Neural cell (in vitro differentiated cells): Measurements from ENCODE around the gene GLT8D1. TPM values are rescaled to one million over a fixed set of nuclear protein-coding genes. Genes with fewer than 3 reads are reported as not detected.

Experiments
- H2AFZ ChIP-seq: fragments of 200-600, 300-800 bp; sonication (generic), shearing (Covaris generic); 2 replicates; pipeline ENCODE4 v1.6.0; 2014; ENCODE audit warnings: low read depth, mild to moderate bottlenecking, antibody characterized with exemption, low read length, moderate library complexity
- H3F3A ChIP-seq: fragments of 200-600 bp; shearing (Covaris generic); 2 replicates; pipeline ENCODE4 v1.6.1; 2016; ENCODE audit warnings: mild to moderate bottlenecking, moderate library complexity, mixed read lengths, antibody characterized with exemption, low read length; ENCODE audit not compliant: insufficient read depth, poor library complexity, severe bottlenecking
- H3K27ac ChIP-seq: fragments of 200-600, 300-800 bp; sonication (generic), shearing (Covaris generic); 2 replicates; pipeline ENCODE4 v1.5.1; 2014; ENCODE audit warnings: mild to moderate bottlenecking, low read length, moderate library complexity
- H3K27me3 ChIP-seq: fragments of 300-800, 200-600 bp; sonication (generic), shearing (Covaris generic); 2 replicates; pipeline ENCODE4 v1.6.0; 2014; ENCODE audit warnings: mild to moderate bottlenecking, low read depth, low read length, moderate library complexity; ENCODE audit not compliant: insufficient read depth
- H3K36me3 ChIP-seq: fragments of 300-800, 200-600 bp; sonication (generic), shearing (Covaris generic); 2 replicates; pipeline ENCODE4 v1.5.1; 2014; ENCODE audit warnings: mild to moderate bottlenecking, antibody characterized with exemption, low read length, moderate library complexity; ENCODE audit not compliant: insufficient read depth
- H3K4me2 ChIP-seq: fragments of 300-800, 200-600 bp; sonication (generic), shearing (Covaris generic); 2 replicates; pipeline ENCODE4 v1.6.0; 2014; ENCODE audit warnings: mild to moderate bottlenecking, low read length
- H3K4me3 ChIP-seq: fragments of 300-800, 200-600 bp; sonication (generic), shearing (Covaris generic); 2 replicates; pipeline ENCODE4 v1.5.1; 2014; ENCODE audit warnings: mild to moderate bottlenecking, low read length, moderate library complexity
- H3K79me2 ChIP-seq: fragments of 200-600 bp; shearing (Covaris generic); replicated peaks from 2 replicates; pipeline ENCODE4 v1.6.0; 2014; ENCODE audit warnings: mild to moderate bottlenecking, low read length, moderate library complexity; ENCODE audit not compliant: insufficient read depth
- H3K9ac ChIP-seq: fragments of 300-800, 200-600 bp; sonication (generic), shearing (Covaris generic); 2 replicates; pipeline ENCODE4 v1.6.1; 2016; ENCODE audit warnings: mild to moderate bottlenecking, low read length, mixed read lengths
- H3K9me2 ChIP-seq: fragments of 200-600 bp; shearing (Covaris generic); 2 replicates; pipeline ENCODE4 v1.6.1; 2016; ENCODE audit warnings: mild to moderate bottlenecking, low read length, mixed read lengths; ENCODE audit not compliant: insufficient read depth
- H3K9me3 ChIP-seq: fragments of 200-600, 300-800 bp; sonication (generic), shearing (Covaris generic); 2 replicates; pipeline ENCODE4 v1.6.1; 2016; ENCODE audit warnings: mild to moderate bottlenecking, mixed run types, low read length, moderate library complexity, mixed read lengths
- H4K20me1 ChIP-seq: fragments of 200-600 bp; shearing (Covaris generic); 2 replicates; pipeline ENCODE4 v1.6.1; 2016; ENCODE audit warnings: mild to moderate bottlenecking, mixed run types; ENCODE audit not compliant: insufficient read depth
- CTCF ChIP-seq: fragments of 450-650 bp; IDR thresholded peaks from 2 replicates; pipeline ENCODE4 v1.5.1; 2014; ENCODE audit warnings: antibody characterized with exemption, mild to moderate bottlenecking, moderate library complexity; ENCODE audit not compliant: poor library complexity, severe bottlenecking
- EP300 ChIP-seq: fragments of 450-650 bp; conservative IDR thresholded peaks from 2 replicates; pipeline ENCODE4 v1.6.1; 2014; ENCODE audit warnings: antibody characterized with exemption, mild to moderate bottlenecking, moderate library complexity; ENCODE audit not compliant: poor library complexity, severe bottlenecking
- EZH2 ChIP-seq: fragments of 200-600, 300-800 bp; shearing (Covaris generic), sonication (generic); IDR thresholded peaks from 2 replicates; pipeline ENCODE4 v1.6.1; 2014; ENCODE audit warnings: antibody characterized with exemption, low read length, borderline replicate concordance, mild to moderate bottlenecking; ENCODE audit not compliant: insufficient read depth, poor library complexity, severe bottlenecking
- MXI1 ChIP-seq: fragments of 450-650 bp; conservative IDR thresholded peaks from 2 replicates; pipeline ENCODE4 v1.6.1; 2014; ENCODE audit warnings: antibody characterized with exemption, mild to moderate bottlenecking; ENCODE audit not compliant: poor library complexity, severe bottlenecking
- POLR2AphosphoS5 ChIP-seq: IDR thresholded peaks from 2 replicates; pipeline ENCODE4 v1.6.1; 2012
- REST ChIP-seq: IDR thresholded peaks from 2 replicates; pipeline ENCODE4 v1.6.1; 2012; ENCODE audit warnings: borderline replicate concordance
- TAF1 ChIP-seq: IDR thresholded peaks from 2 replicates; pipeline ENCODE4 v1.6.1; 2012; ENCODE audit warnings: low read depth
- polyA plus RNA-seq: library from polyadenylated mRNA; depleted of rRNA; stranded (reverse); fragments of >200 nt; gene quantifications from 2 replicates; pipeline ENCODE4 v1.2.3, GENCODE V29; 2014

The GLT8D1 gene
- polyA plus RNA-seq, 1 donor from 2014 or later = 182 TPM

GRCh38 chr3:52723935-52724334 lies 18.3 kb upstream of the GLT8D1 start:
- H3K9me3 ChIP-seq = no peaks in the 10 kb centered on the region
- H3K4me2 ChIP-seq = no peak overlapping the region
- H3K27ac ChIP-seq = no peak overlapping the region
- H3K79me2 ChIP-seq = no peaks in the 10 kb centered on the region
- no peaks in the 10 kb centered on the region for H3K36me3 ChIP-seq
- TF ChIP-seq TAF1 (no peak), REST (no peak), POLR2AphosphoS5 (no peak)
- H3K27me3 ChIP-seq = no peaks in the 10 kb centered on the region
- no peak overlapping the region for H3K9ac ChIP-seq
- no peaks in the 10 kb centered on the region for H3F3A ChIP-seq
- no peak overlapping the region for H3K4me3 ChIP-seq
- H2AFZ ChIP-seq = no peak overlapping the region
- H4K20me1 ChIP-seq = no peaks in the 10 kb centered on the region
- no peaks in the 10 kb centered on the region for H3K9me2 ChIP-seq

GRCh38 chr3:52722491-52722890 lies 16.9 kb upstream of the GLT8D1 start:
- Histone ChIP-seq H3K9ac (no peak overlapping the region), H3K9me2 (no peaks in the 10 kb centered on the region), H3K9me3 (no peaks in the 10 kb centered on the region), H3K36me3 (no peaks in the 10 kb centered on the region), H3K27me3 (no peaks in the 10 kb centered on the region), H3K79me2 (no peaks in the 10 kb centered on the region), H3K4me3 (no peak overlapping the region), H4K20me1 (no peaks in the 10 kb centered on the region), H3F3A (no peaks in the 10 kb centered on the region), H2AFZ (no peak overlapping the region), H3K4me2 (no peak overlapping the region), H3K27ac (no peak overlapping the region)
- no peak for TF ChIP-seq CTCF
- TF ChIP-seq MXI1 = no peak

GRCh38 chr3:52721730-52722008 lies 16.1 kb upstream of the GLT8D1 start:
- H3K27ac ChIP-seq = no peak overlapping the region

More at GRCh38 chr3:52721730-52722008, 16.1 kb upstream of the GLT8D1 start:
- Histone ChIP-seq H4K20me1 (no peaks in the 10 kb centered on the region), H3K9me2 (no peaks in the 10 kb centered on the region), H3K27me3 (no peaks in the 10 kb centered on the region), H3K4me2 (no peak overlapping the region), H3F3A (no peaks in the 10 kb centered on the region), H3K36me3 (no peaks in the 10 kb centered on the region), H2AFZ (no peak overlapping the region), H3K9me3 (no peaks in the 10 kb centered on the region), H3K9ac (no peak overlapping the region), H3K79me2 (no peaks in the 10 kb centered on the region), H3K4me3 (no peak overlapping the region)
- no peak for TF ChIP-seq EP300
- TF ChIP-seq POLR2AphosphoS5 = no peak
- TF ChIP-seq EZH2 = no peak
- TF ChIP-seq REST = no peak
- no peak for TF ChIP-seq MXI1
